ENCODE results near the gene PRKAR2A. TPM values are rescaled to one million over a fixed set of nuclear protein-coding genes. Genes with fewer than 3 reads are reported as not detected.
"Not testable (repeated sequence)": the region's sequence is repeated elsewhere in the genome, so short reads cannot be mapped to it uniquely, and the experiment has no call there.

Gene PRKAR2A
- polyA plus RNA-seq, 4 donors: 38.3 to 47.7 (median 42.8) TPM

- peak in 1 of 4 donors; percentile 75 for DNase-seq (ENCODE audit: low read depth in 4 of 4, low spot score in 2 of 4)
These were observed 109.5 kb downstream of the PRKAR2A start for GRCh38 chr3:48738144-48738536.

GRCh38 chr3:48735075-48735767 lies 112.5 kb downstream of the PRKAR2A start:
- DNase-seq (ENCODE audit: low read depth in 4 of 4, low spot score in 2 of 4): not testable (repeated sequence)

GRCh38 chr3:48734541-48734940 lies 113.1 kb downstream of the PRKAR2A start:
- not testable (repeated sequence) for DNase-seq (ENCODE audit: low read depth in 4 of 4, low spot score in 2 of 4)

GRCh38 chr3:48733752-48734518 lies 113.7 kb downstream of the PRKAR2A start:
- DNase-seq (ENCODE audit: low read depth in 4 of 4, low spot score in 2 of 4): not testable (repeated sequence)

GRCh38 chr3:48727511-48727910 lies 120.2 kb downstream of the PRKAR2A start:
- DNase-seq (ENCODE audit: low read depth in 4 of 4, low spot score in 2 of 4): no peak

GRCh38 chr3:48725185-48725855 lies 122.4 kb downstream of the PRKAR2A start:
- DNase-seq (ENCODE audit: low read depth in 4 of 4, low spot score in 2 of 4): not testable (repeated sequence)

GRCh38 chr3:48723725-48724124 lies 123.9 kb downstream of the PRKAR2A start:
- DNase-seq (ENCODE audit: low read depth in 4 of 4, low spot score in 2 of 4): no peak

GRCh38 chr3:48723293-48723692 lies 124.4 kb downstream of the PRKAR2A start:
- not testable (repeated sequence) for DNase-seq (ENCODE audit: low read depth in 4 of 4, low spot score in 2 of 4)

GRCh38 chr3:48716982-48717746 lies 130.5 kb downstream of the PRKAR2A start, which contains the start of gene IP6K2:
Gene IP6K2, minus strand, starts transcription at chr3:48717221. Its CDS starts 21,930 bp downstream, at chr3:48695291.
- DNase-seq (ENCODE audit: low read depth in 4 of 4, low spot score in 2 of 4): peak; percentile 87 to 97 (median 94)

- peak in 2 of 4 donors; percentile 55 to 65 for DNase-seq (ENCODE audit: low read depth in 4 of 4, low spot score in 2 of 4)
These were observed 131.1 kb downstream of the PRKAR2A start for GRCh38 chr3:48716508-48716981.

- DNase-seq (ENCODE audit: low read depth in 4 of 4, low spot score in 2 of 4): no peak
These were observed 132.4 kb downstream of the PRKAR2A start for GRCh38 chr3:48715174-48715800.

GRCh38 chr3:48711727-48712126 lies 135.9 kb downstream of the PRKAR2A start:
- no peak for DNase-seq (ENCODE audit: low read depth in 4 of 4, low spot score in 2 of 4)

- no peak for DNase-seq (ENCODE audit: low read depth in 4 of 4, low spot score in 2 of 4)
These were observed 138.6 kb downstream of the PRKAR2A start for GRCh38 chr3:48709051-48709461.

GRCh38 chr3:48708481-48708889 lies 139.2 kb downstream of the PRKAR2A start:
- no peak for DNase-seq (ENCODE audit: low read depth in 4 of 4, low spot score in 2 of 4)

GRCh38 chr3:48707157-48707556 lies 140.5 kb downstream of the PRKAR2A start:
- DNase-seq (ENCODE audit: low read depth in 4 of 4, low spot score in 2 of 4): no peak

- DNase-seq (ENCODE audit: low read depth in 4 of 4, low spot score in 2 of 4): no peak
These were observed 145.3 kb downstream of the PRKAR2A start for GRCh38 chr3:48702320-48702920.

- DNase-seq (ENCODE audit: low read depth in 4 of 4, low spot score in 2 of 4): no peak
These were observed 146.8 kb downstream of the PRKAR2A start for GRCh38 chr3:48700731-48701405.

GRCh38 chr3:48698891-48699290 lies 148.8 kb downstream of the PRKAR2A start:
- no peak for DNase-seq (ENCODE audit: low read depth in 4 of 4, low spot score in 2 of 4)

GRCh38 chr3:48697952-48698351 lies 149.7 kb downstream of the PRKAR2A start:
- DNase-seq (ENCODE audit: low read depth in 4 of 4, low spot score in 2 of 4): no peak
